ENCODE results near the gene LALBA.

LALBA gene

DNA sequence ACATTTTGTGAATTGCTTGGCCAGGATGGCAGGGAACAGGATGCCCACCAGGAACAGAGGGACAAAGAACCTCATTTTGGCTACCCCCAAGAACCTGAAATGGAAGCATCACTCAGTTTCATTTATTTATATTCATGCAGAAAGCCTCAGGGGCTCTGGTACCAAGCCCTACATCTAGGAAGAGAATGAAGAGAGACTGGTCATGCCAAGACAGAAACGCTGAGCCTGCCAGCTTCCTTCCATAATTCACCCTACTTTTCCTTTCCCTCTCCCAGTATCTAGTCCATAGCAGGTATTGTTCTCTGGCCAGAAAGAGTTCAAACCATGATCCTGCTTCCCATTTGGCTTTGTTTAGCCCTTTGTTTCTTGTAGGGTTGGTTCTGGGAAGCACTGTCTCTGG is at the start of gene LALBA:
TSS of gene LALBA (minus strand) at position 101 of the 400 bp plus-strand sequence. CDS start at position 75, 26 bp downstream.
- Histone ChIP-seq H3K27ac (no peak within 1 kb of the TSS), H3K4me3 (no peak within 1 kb of the TSS)
- DNase-seq (ENCODE audit: low spot score) = no peak
- TF ChIP-seq, protein P1, sequence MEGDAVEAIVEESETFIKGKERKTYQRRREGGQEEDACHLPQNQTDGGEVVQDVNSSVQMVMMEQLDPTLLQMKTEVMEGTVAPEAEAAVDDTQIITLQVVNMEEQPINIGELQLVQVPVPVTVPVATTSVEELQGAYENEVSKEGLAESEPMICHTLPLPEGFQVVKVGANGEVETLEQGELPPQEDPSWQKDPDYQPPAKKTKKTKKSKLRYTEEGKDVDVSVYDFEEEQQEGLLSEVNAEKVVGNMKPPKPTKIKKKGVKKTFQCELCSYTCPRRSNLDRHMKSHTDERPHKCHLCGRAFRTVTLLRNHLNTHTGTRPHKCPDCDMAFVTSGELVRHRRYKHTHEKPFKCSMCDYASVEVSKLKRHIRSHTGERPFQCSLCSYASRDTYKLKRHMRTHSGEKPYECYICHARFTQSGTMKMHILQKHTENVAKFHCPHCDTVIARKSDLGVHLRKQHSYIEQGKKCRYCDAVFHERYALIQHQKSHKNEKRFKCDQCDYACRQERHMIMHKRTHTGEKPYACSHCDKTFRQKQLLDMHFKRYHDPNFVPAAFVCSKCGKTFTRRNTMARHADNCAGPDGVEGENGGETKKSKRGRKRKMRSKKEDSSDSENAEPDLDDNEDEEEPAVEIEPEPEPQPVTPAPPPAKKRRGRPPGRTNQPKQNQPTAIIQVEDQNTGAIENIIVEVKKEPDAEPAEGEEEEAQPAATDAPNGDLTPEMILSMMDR (IDR thresholded peaks at IDR 0.05) = no peak

DNA sequence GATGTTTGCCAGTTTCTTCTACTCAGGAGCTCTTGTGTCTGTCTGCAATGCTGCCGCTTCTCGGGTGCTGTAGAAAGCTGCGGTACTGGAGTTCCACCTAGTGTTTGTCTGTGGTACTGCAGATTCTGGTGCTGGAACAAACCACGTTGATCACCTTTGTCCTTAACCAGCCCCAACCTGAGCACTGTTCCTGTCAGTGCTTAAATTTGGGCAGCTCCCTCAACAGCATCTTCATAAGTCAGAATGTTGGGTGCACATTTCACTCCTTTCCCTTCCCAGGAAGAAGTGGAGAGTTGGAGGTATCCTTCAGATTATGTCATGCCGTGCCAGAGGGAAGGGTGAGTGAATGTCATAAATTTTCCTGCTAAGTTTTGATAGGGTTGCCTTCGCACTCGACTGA is 48.7 kb upstream of the LALBA start:
- no peak overlapping the region for H3K27ac ChIP-seq
- TF ChIP-seq, protein P1 (IDR thresholded peaks at IDR 0.05) = peak; percentile 91
- no peak overlapping the region for H3K4me3 ChIP-seq
- DNase-seq (ENCODE audit: low spot score) = no peak

DNA sequence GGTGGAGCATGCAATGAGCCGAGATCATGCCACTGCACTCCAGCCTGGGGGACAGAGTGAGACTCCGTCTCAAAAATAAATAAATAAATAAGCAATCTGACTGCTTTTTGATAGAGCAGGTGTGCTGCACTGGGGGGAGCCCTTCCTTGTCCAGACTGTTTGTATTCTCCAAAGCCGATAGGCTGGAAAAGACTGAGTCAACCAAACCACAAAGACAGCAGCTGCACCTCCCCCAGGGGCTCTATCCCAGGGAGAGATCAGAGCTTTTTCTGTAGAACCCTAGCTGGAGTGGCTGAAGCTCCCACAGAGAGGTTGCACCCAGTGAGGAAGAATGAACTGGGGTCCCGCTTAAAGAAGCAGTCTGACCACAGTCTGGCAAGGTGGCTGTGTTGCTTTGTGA is 45.8 kb upstream of the LALBA start:
- no peak overlapping the region for H3K27ac ChIP-seq
- H3K4me3 ChIP-seq = no peak overlapping the region
- no peak for DNase-seq (ENCODE audit: low spot score)
- TF ChIP-seq, protein P1 (IDR thresholded peaks at IDR 0.05) = no peak

DNA sequence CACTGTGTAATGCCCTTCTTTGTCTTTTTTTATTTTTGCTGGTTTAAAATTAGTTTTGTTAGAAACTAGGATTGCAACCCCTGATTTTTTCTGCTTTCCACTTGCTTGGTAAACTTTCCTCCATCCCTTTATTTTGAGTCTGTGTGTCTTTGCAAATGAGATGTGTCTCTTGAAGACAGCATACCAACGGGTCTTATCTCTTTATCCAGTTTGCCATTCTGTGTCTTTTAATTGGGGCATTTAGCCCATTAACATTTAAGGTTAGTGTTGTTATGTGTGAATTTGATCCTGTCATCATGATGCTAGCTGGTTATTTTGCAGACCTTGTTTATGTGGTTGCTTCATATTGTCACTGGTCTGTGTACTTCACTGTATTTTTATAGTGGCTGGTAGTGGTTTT is 43.5 kb upstream of the LALBA start:
- DNase-seq (ENCODE audit: low spot score) = no peak
- no peak overlapping the region for H3K27ac ChIP-seq
- TF ChIP-seq, protein P1 (IDR thresholded peaks at IDR 0.05) = no peak
- H3K4me3 ChIP-seq = no peak overlapping the region

DNA sequence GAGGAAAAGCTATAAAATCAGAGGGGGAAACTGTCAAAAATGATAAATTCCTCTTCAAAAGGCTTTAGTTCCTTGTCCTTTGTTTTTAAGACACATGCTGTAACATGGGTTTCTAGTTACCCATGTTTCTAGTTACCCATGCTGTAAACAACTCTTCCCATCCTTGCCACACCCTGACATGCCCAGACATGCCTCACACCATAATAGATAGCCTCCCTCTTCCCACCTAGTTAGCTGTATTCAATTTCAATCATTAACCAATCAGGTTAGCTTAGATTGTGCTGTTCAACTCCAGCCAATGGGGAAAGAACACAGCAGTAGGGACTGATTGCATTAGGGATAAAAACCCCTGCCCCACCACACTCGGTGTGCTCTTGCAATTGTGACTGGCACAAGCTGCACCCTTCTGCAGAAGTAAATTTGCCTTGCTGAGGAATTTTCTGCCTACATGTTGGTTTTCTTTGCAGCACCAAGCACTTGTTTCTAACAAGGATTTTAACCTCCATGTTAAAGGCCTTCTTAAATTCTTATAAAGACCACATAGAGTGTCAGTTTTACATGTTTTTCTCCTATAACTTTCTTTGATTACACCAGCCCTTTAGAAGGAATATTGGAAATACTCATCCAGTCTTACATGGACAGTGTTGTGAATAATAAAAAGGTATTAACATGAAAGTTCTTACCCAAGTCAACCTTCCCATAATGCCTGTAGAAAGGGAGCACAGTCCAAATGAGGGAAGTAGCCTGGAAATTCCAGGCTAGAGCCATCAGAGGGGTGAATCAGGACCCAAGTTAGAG is 32.5 kb upstream of the LALBA start:
- no peak for DNase-seq (ENCODE audit: low spot score)
- TF ChIP-seq, protein P1 (IDR thresholded peaks at IDR 0.05) = no peak
- Histone ChIP-seq H3K27ac (no peak overlapping the region), H3K4me3 (no peak overlapping the region)

DNA sequence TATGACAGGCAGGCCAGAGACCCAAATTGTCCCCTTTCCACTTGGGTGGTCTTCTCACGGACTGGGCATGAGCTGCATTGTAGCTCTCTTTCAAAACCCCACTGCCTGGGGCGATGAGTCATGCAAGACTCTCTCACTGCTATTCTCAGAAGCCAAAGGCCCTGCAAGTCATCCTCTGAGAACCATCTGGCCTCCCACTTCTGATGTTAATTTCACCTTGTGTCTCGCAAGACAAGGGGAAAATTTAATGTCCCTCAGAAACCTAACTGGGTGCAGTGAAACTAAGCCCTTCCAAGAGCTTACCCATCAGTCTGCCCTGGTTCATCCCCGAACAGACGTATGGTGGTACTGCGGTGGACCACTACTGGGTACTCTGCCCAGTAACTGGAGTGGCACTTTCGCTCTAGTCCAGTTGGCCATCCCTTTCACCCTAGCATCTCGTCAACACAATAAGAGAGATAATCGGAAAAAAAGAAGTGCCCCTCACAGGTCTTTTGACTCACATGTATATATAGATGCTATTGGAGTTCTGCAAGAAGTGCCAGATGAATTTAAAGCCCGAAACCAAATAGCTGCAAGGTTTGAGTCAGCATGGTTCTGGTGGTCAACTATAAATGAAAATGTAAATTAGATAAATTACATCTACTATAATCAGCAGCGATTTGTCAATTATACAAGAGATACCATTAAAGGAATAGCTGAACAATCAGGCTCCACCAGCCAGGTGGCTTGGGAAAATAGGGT is 31.3 kb upstream of the LALBA start:
- DNase-seq (ENCODE audit: low spot score) = no peak
- Histone ChIP-seq H3K4me3 (no peak overlapping the region), H3K27ac (no peak overlapping the region)
- TF ChIP-seq, protein P1 (IDR thresholded peaks at IDR 0.05) = no peak
